ENCODE results near the gene ACOX2. TPM values are rescaled to one million over a fixed set of nuclear protein-coding genes. Genes with fewer than 3 reads are reported as not detected.

Gene ACOX2
- total RNA-seq, 1 experiment from 2014 or later = 10.8 TPM

DNA sequence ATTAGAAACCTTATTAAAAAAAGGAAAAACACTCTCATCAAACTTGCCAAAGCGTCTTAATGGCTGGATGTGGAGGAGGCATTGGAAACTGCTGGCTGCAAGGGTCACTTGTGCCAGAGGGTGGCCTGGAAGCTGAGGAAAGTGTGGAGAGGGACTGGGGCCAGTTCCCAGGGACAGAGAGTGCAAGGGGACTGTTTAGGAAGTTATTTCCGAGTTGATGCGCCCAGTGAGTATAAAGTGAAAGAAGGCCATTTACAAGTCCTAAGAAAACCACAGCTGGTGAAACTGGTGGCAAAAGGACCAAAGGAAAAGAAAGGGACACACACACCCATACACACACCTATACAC, 52.3 kb downstream of the ACOX2 start:
- H4K20me1 ChIP-seq (ENCODE audit: low read length) = no peaks in the 10 kb centered on the region
- peaks cover 12% of the 10 kb centered on the region for H3K4me1 ChIP-seq (ENCODE audit: insufficient read depth, low read length)
- H3K27me3 ChIP-seq (ENCODE audit: low read length) = no peaks in the 10 kb centered on the region
- no peaks in the 10 kb centered on the region for H3K9me3 ChIP-seq (ENCODE audit: low read length)
- DNase-seq (no peak), ATAC-seq (no peak)
- ChIA-PET CTCF (no interaction called here), POLR2A (ENCODE audit: unreplicated experiment) (no interaction called here)
- H3K9ac ChIP-seq (ENCODE audit: low read length) = no peak overlapping the region
- H3K27ac ChIP-seq (ENCODE audit: low read length) = no peak overlapping the region
- no peak overlapping the region for H3K4me3 ChIP-seq (ENCODE audit: low read length)
- H3K79me2 ChIP-seq (ENCODE audit: low read length) = no peaks in the 10 kb centered on the region
- BruUV-seq (replicated peaks) = no TSS peak
- H3F3A ChIP-seq (ENCODE audit: low read length, unreplicated experiment) = no peaks in the 10 kb centered on the region
- H2AFZ ChIP-seq (ENCODE audit: low read length) = no peak overlapping the region
- TF ChIP-seq EZH2phosphoT487 (IDR thresholded peaks at IDR 0.05; ENCODE audit: borderline replicate concordance, low read length) = no peak
- no peak for TF ChIP-seq CTCF (conservative IDR thresholded peaks at IDR 0.05; ENCODE audit: low read depth, low read length)
- TF ChIP-seq EZH2 (IDR thresholded peaks at IDR 0.05; ENCODE audit: low read length, unreplicated experiment) = no peak
- no peaks in the 10 kb centered on the region for H3K36me3 ChIP-seq (ENCODE audit: low read depth, low read length)
- intact Hi-C loops (cut with micrococcal nuclease) = no loop called here
- H3K4me2 ChIP-seq (ENCODE audit: low read length) = no peak overlapping the region
- no peaks in the 10 kb centered on the region for H3K9me2 ChIP-seq (replicated peaks; ENCODE audit: low read length)

DNA sequence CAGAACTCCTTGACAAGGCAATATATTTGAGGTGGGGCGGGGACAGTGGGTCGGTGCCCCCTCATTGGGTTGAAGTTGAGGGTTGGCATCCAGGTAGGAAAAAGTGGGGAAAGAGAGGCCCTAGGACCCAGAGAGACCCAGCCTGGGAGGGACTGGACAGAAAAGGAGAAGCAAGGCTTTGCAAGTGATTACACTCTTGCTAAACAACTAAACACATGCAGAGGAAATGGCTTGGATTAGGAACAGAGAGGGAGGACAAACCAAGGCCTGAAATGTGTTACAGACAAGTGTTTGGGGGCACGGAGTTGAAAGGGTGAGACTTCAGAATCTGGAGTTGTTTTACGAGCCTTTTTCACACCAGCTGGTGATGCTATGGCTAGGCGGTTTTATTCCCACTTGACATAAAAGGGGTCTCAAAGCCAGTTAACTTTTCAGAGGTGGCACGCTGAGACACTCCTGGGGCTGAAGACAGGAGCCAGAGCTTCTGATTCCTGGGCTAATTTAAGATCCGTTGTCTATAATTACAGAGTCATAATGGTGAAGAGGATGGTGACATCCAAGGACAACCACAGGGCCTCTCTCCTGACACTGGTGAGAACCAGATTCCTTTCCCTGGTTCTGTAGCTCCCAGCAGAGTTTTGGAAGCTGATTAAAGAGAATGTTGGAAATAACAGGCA, 52.8 kb downstream of the ACOX2 start:
- Histone ChIP-seq H3K4me2 (ENCODE audit: low read length) (no peak overlapping the region), H3K27me3 (ENCODE audit: low read length) (no peaks in the 10 kb centered on the region), H4K20me1 (ENCODE audit: low read length) (no peaks in the 10 kb centered on the region), H3K27ac (ENCODE audit: low read length) (no peak overlapping the region), H2AFZ (ENCODE audit: low read length) (no peak overlapping the region), H3K4me3 (ENCODE audit: low read length) (no peak overlapping the region), H3K9me2 (replicated peaks; ENCODE audit: low read length) (no peaks in the 10 kb centered on the region), H3K9ac (ENCODE audit: low read length) (no peak overlapping the region), H3F3A (ENCODE audit: low read length, unreplicated experiment) (no peaks in the 10 kb centered on the region), H3K4me1 (ENCODE audit: insufficient read depth, low read length) (peaks cover 12% of the 10 kb centered on the region), H3K36me3 (ENCODE audit: low read depth, low read length) (no peaks in the 10 kb centered on the region), H3K9me3 (ENCODE audit: low read length) (no peaks in the 10 kb centered on the region), H3K79me2 (ENCODE audit: low read length) (no peaks in the 10 kb centered on the region)
- no TSS peak for BruUV-seq (replicated peaks)
- TF ChIP-seq EZH2 (IDR thresholded peaks at IDR 0.05; ENCODE audit: low read length, unreplicated experiment) = no peak
- no peak for TF ChIP-seq CTCF (conservative IDR thresholded peaks at IDR 0.05; ENCODE audit: low read depth, low read length)
- no peak for TF ChIP-seq EZH2phosphoT487 (IDR thresholded peaks at IDR 0.05; ENCODE audit: borderline replicate concordance, low read length)
- ATAC-seq (no peak), DNase-seq (no peak)
- ChIA-PET CTCF (no interaction called here), POLR2A (ENCODE audit: unreplicated experiment) (no interaction called here)
- intact Hi-C loops (cut with micrococcal nuclease) = no loop called here

- no TSS peak for BruUV-seq (replicated peaks)
- intact Hi-C loops (cut with micrococcal nuclease) = no loop called here
- H3K36me3 ChIP-seq (ENCODE audit: low read depth, low read length) = no peaks in the 10 kb centered on the region
- ChIA-PET POLR2A (ENCODE audit: unreplicated experiment) (no interaction called here), CTCF (no interaction called here)
- no peaks in the 10 kb centered on the region for H3F3A ChIP-seq (ENCODE audit: low read length, unreplicated experiment)
- H3K9ac ChIP-seq (ENCODE audit: low read length) = no peak overlapping the region
- peaks cover 12% of the 10 kb centered on the region for H3K4me1 ChIP-seq (ENCODE audit: insufficient read depth, low read length)
- DNase-seq = no peak
- no peak overlapping the region for H2AFZ ChIP-seq (ENCODE audit: low read length)
- H3K27me3 ChIP-seq (ENCODE audit: low read length) = no peaks in the 10 kb centered on the region
- no peaks in the 10 kb centered on the region for H3K9me2 ChIP-seq (replicated peaks; ENCODE audit: low read length)
- H4K20me1 ChIP-seq (ENCODE audit: low read length) = no peaks in the 10 kb centered on the region
- H3K9me3 ChIP-seq (ENCODE audit: low read length) = no peaks in the 10 kb centered on the region
- no peak for TF ChIP-seq EZH2phosphoT487 (IDR thresholded peaks at IDR 0.05; ENCODE audit: borderline replicate concordance, low read length)
- no peak for TF ChIP-seq CTCF (conservative IDR thresholded peaks at IDR 0.05; ENCODE audit: low read depth, low read length)
- TF ChIP-seq EZH2 (IDR thresholded peaks at IDR 0.05; ENCODE audit: low read length, unreplicated experiment) = no peak
- H3K4me3 ChIP-seq (ENCODE audit: low read length) = no peak overlapping the region
- no peak for ATAC-seq
- no peak overlapping the region for H3K27ac ChIP-seq (ENCODE audit: low read length)
- no peak overlapping the region for H3K4me2 ChIP-seq (ENCODE audit: low read length)
- no peaks in the 10 kb centered on the region for H3K79me2 ChIP-seq (ENCODE audit: low read length)
Measured at GRCh38 chr3:58482917-58483636, 53.9 kb downstream of the ACOX2 start.
